GM19193 (cell line): Measurements from ENCODE around the gene SENP8.

ENCODE experiments used
- POLR2A ChIP-seq: IDR thresholded peaks from 4 replicates; pipeline ENCODE4 v1.6.1; 2011; ENCODE audit not compliant: insufficient read depth, insufficient read length; ENCODE audit errors: extremely low read depth

Gene SENP8

GRCh38 chr15:72118017-72118978 is at the start of gene SENP8, which contains the start of gene MYO9A:
TSS of gene SENP8 (plus strand) at chr15:72118403. CDS start at chr15:72139624, 21,221 bp downstream.
TSS of gene MYO9A (minus strand) at chr15:72118150. CDS start at chr15:72046563, 71,587 bp downstream.
- peak; percentile 91 for TF ChIP-seq POLR2A

- no peak for TF ChIP-seq POLR2A
These were observed 49.3 kb upstream of the SENP8 start for GRCh38 chr15:72068856-72069255.

DNA sequence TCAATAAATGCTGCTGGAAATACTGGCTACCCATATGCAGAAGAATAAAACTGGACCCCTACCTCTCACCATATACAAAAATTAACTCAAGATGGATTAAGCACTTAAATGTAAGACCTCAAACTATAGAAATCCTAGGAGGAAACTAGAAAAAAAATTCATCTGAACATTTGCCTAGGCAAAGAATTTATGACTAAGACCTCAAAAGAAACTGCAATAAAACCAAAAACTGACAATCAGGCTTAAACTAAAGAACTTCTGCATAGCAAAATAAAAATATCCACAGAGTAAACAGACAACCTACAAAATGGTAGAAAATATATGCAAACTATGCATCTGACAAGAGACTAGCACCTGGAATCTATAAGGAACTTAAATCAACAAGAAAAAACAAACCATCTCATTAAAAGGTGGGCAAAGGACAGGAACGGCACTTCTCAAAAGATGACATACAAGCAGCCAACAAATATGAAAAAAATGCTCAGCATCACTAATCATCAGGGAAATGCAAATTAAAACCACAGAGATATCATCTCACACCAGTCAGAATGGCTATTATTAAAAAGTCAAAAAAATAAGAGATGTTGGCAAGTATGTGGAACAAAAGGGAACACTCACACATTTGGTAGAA is 47.3 kb upstream of the SENP8 start:
- TF ChIP-seq POLR2A, result no peak

GRCh38 chr15:72074335-72075060 is 43.7 kb upstream of the SENP8 start:
- TF ChIP-seq POLR2A, result no peak

- no peak for TF ChIP-seq POLR2A
These were observed 40.3 kb upstream of the SENP8 start for GRCh38 chr15:72077950-72078349.

GRCh38 chr15:72078887-72079286 is 39.3 kb upstream of the SENP8 start:
- TF ChIP-seq POLR2A, result no peak

GRCh38 chr15:72082176-72082575 is 36.0 kb upstream of the SENP8 start:
- TF ChIP-seq POLR2A, result no peak

- no peak for TF ChIP-seq POLR2A
These were observed 32.0 kb upstream of the SENP8 start for GRCh38 chr15:72086010-72086697.

GRCh38 chr15:72086920-72087648 is 31.1 kb upstream of the SENP8 start:
- TF ChIP-seq POLR2A, result no peak

- TF ChIP-seq POLR2A, result no peak
These were observed 26.2 kb upstream of the SENP8 start for GRCh38 chr15:72092006-72092405.

GRCh38 chr15:72092691-72093090 is 25.5 kb upstream of the SENP8 start:
- TF ChIP-seq POLR2A, result no peak

DNA sequence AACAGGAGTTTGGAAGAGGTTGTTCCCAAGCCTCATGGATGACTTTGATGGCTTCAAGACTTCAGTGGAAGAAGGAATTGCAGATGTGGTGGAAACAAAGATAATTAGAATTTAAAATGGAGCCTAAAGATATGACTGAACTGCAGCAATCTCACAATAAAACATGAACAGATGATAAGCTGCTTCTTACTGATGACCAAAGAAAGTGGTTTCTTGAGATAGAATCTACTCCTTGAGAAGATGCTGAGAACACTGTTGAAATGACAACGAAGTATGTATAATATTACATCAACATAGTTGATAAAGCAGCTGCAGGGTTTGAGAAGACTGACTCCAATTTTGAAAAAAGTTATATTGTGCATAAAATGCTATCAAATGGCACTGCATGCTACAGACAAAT is 21.4 kb upstream of the SENP8 start:
- TF ChIP-seq POLR2A, result no peak

GRCh38 chr15:72098040-72098439 is 20.2 kb upstream of the SENP8 start:
- no peak for TF ChIP-seq POLR2A

DNA sequence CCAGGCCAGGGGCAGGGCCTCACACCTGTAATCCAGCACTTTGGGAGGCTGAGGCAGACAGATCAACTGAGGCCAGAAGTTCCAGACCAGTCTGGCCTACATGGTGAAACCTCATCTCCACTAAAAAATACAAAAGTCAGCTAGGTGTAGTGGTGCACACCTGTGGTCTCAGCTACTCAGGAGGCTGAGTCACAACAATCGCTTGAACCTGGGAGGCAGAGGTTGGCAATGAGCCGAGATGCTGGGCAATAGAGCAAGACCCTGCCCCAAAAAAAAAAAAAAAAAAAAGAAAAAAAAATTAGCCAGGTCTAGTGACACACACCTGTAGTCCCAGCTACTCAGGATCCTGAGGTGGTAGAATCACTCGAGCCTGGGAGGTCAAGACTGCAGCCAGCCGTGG is 19.0 kb upstream of the SENP8 start:
- TF ChIP-seq POLR2A, result no peak

DNA sequence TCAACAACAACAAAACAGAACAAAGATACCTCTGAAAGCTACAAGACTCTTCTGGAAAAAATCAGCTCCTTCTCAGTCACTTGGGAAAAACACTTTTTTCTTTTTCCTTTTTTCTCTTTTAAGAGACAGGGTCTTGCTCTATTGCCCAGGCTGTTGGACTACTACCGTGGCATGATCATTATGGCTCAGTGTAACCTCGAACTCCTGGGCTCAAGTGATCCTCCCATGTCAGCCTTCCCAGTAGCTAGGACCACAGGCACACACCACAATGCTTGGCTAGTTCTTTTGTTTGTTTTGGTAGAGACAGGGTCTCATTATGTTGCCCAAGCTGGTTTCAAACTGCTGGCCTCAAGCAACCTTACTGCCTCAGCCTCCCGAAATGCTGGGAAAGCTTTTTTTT is 13.1 kb upstream of the SENP8 start:
- TF ChIP-seq POLR2A, result no peak

DNA sequence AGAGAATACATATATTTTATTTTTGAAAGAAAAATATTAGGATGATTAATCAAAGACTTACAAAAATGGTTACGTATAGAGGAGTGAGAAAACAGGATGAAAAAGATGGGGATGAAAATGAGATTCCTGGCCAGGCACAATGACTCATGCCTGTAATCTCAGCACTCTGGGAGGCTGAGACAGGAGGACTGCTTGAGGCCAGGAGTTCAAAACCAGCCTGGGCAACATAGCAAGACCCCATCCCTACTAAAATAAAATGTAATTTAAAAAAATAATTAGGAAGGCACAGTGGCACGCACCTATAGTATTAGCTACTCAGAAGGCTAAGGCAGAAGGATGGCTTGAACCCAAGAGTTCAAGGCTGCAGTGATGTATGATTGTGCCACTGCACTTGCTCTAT is 12.1 kb upstream of the SENP8 start:
- no peak for TF ChIP-seq POLR2A
